Measurements from ENCODE around the gene ENAH.

- TF ChIP-seq, protein P1, sequence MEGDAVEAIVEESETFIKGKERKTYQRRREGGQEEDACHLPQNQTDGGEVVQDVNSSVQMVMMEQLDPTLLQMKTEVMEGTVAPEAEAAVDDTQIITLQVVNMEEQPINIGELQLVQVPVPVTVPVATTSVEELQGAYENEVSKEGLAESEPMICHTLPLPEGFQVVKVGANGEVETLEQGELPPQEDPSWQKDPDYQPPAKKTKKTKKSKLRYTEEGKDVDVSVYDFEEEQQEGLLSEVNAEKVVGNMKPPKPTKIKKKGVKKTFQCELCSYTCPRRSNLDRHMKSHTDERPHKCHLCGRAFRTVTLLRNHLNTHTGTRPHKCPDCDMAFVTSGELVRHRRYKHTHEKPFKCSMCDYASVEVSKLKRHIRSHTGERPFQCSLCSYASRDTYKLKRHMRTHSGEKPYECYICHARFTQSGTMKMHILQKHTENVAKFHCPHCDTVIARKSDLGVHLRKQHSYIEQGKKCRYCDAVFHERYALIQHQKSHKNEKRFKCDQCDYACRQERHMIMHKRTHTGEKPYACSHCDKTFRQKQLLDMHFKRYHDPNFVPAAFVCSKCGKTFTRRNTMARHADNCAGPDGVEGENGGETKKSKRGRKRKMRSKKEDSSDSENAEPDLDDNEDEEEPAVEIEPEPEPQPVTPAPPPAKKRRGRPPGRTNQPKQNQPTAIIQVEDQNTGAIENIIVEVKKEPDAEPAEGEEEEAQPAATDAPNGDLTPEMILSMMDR (IDR thresholded peaks at IDR 0.05; ENCODE audit: insufficient read depth, low read length), result no peak
- TF ChIP-seq, protein P2, sequence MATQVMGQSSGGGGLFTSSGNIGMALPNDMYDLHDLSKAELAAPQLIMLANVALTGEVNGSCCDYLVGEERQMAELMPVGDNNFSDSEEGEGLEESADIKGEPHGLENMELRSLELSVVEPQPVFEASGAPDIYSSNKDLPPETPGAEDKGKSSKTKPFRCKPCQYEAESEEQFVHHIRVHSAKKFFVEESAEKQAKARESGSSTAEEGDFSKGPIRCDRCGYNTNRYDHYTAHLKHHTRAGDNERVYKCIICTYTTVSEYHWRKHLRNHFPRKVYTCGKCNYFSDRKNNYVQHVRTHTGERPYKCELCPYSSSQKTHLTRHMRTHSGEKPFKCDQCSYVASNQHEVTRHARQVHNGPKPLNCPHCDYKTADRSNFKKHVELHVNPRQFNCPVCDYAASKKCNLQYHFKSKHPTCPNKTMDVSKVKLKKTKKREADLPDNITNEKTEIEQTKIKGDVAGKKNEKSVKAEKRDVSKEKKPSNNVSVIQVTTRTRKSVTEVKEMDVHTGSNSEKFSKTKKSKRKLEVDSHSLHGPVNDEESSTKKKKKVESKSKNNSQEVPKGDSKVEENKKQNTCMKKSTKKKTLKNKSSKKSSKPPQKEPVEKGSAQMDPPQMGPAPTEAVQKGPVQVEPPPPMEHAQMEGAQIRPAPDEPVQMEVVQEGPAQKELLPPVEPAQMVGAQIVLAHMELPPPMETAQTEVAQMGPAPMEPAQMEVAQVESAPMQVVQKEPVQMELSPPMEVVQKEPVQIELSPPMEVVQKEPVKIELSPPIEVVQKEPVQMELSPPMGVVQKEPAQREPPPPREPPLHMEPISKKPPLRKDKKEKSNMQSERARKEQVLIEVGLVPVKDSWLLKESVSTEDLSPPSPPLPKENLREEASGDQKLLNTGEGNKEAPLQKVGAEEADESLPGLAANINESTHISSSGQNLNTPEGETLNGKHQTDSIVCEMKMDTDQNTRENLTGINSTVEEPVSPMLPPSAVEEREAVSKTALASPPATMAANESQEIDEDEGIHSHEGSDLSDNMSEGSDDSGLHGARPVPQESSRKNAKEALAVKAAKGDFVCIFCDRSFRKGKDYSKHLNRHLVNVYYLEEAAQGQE (IDR thresholded peaks at IDR 0.05; ENCODE audit: insufficient replicate concordance, low read depth), result no peak
Observed at GRCh38 chr1:225681231-225681630, 28.3 kb upstream of the ENAH start.

Measured in HL-60 (cell line).